Activated CD8-positive, alpha-beta memory T cell treated with anti-CD3 and anti-CD28 coated beads for 24 hours (primary cell): ENCODE measurements around the gene ARHGDIG.

Source experiments
- DNase-seq: peaks from one replicate; pipeline ENCODE4 v3.0.0-alpha.2; 2020

Gene ARHGDIG

GRCh38 chr16:281660-282255, 1.4 kb downstream of the ARHGDIG start:
- no peak for DNase-seq

GRCh38 chr16:282491-282890, 2.1 kb downstream of the ARHGDIG start:
- no peak for DNase-seq

- DNase-seq = no peak
Observed at GRCh38 chr16:283033-283805, 2.8 kb downstream of the ARHGDIG start, which contains the start of gene PDIA2. Gene PDIA2 (plus strand): TSS chr16:283164. CDS start chr16:283170, 6 bp downstream.

GRCh38 chr16:284204-285120, 4.1 kb downstream of the ARHGDIG start:
- no peak for DNase-seq

- DNase-seq = no peak
Observed at GRCh38 chr16:285146-286055, 5.0 kb downstream of the ARHGDIG start.

- no peak for DNase-seq
Observed at GRCh38 chr16:286491-287297, 6.3 kb downstream of the ARHGDIG start.

GRCh38 chr16:287298-287811, 7.0 kb downstream of the ARHGDIG start:
- DNase-seq = no peak

- DNase-seq = no peak
Observed at GRCh38 chr16:287981-288920, 7.9 kb downstream of the ARHGDIG start.

- DNase-seq = no peak
Observed at GRCh38 chr16:289395-289997, 9.1 kb downstream of the ARHGDIG start.

- no peak for DNase-seq
Observed at GRCh38 chr16:290015-290680, 9.8 kb downstream of the ARHGDIG start.

- no peak for DNase-seq
Observed at GRCh38 chr16:290681-291405, 10.5 kb downstream of the ARHGDIG start.

GRCh38 chr16:291539-291938, 11.1 kb downstream of the ARHGDIG start:
- DNase-seq = no peak

GRCh38 chr16:293043-293775, 12.8 kb downstream of the ARHGDIG start:
- DNase-seq = no peak

GRCh38 chr16:296276-296675, 15.9 kb downstream of the ARHGDIG start:
- DNase-seq = no peak

- no peak for DNase-seq
Observed at GRCh38 chr16:296806-297510, 16.6 kb downstream of the ARHGDIG start.

GRCh38 chr16:297832-298231, 17.4 kb downstream of the ARHGDIG start:
- DNase-seq = no peak

GRCh38 chr16:301235-301634, 20.8 kb downstream of the ARHGDIG start:
- no peak for DNase-seq
